Endothelial cell of umbilical vein (primary cell): ENCODE data around the gene TBX18. TPM values are rescaled to one million over a fixed set of nuclear protein-coding genes. Genes with fewer than 3 reads are reported as not detected.

ENCODE experiments used
- BruUV-seq: library from RNA; stranded (reverse); fragments of 400-500 nt; replicated peaks from 2 replicates; lab custom pipeline; 2021; lab: Mats Ljungman, UMichigan
- CTCF ChIA-PET: fragments of 300-600, 350-600 bp; sonication (Branson Sonifier 250); formaldehyde crosslinking; loops from one replicate; lab custom pipeline; 2021; ENCODE audit warnings: antibody characterized with exemption, inconsistent platforms; lab: Charles Lee
- POLR2A ChIA-PET: fragments of 300-600, 350-600 bp; sonication (Branson Sonifier 250); formaldehyde crosslinking; loops from one replicate; lab custom pipeline; 2021; ENCODE audit warnings: antibody characterized with exemption, inconsistent platforms; lab: Charles Lee
- DNase-seq: peaks from one replicate; pipeline ENCODE4 v3.0.0-alpha.2; 2011; ENCODE audit warnings: low read depth, low spot score
- FAIRE-seq: peaks from 2 replicates; lab custom pipeline; 2011; peaks lifted over from hg19 to GRCh38; lab: Jason Lieb, UNC
- H2AFZ ChIP-seq: 2 replicates; pipeline ENCODE4 v1.6.0; 2012; ENCODE audit warnings: low read depth, low read length, control low read depth, inconsistent platforms
- H3K27ac ChIP-seq: 2 replicates; pipeline ENCODE4 v1.5.1; 2011; ENCODE audit warnings: low read depth, mild to moderate bottlenecking, control low read depth, low read length, moderate library complexity; ENCODE audit not compliant: insufficient read depth
- H3K27me3 ChIP-seq, 2 experiments: 2 replicates each; pipeline versions ENCODE4 v1.6.0 to v1.6.1; 2011; ENCODE audit warnings: low read length in 2 of 2, mixed read lengths in 1 of 2; ENCODE audit not compliant: control insufficient read depth in 2 of 2, insufficient read depth in 2 of 2
- H3K36me3 ChIP-seq, 2 experiments: 2 replicates in 1 of 2; 3 replicates in 1 of 2; pipeline ENCODE4 v1.5.1; 2011; ENCODE audit warnings: low read length in 2 of 2, mild to moderate bottlenecking in 1 of 2, moderate library complexity in 1 of 2; ENCODE audit not compliant: control insufficient read depth in 2 of 2, insufficient read depth in 2 of 2; ENCODE audit errors: extremely low read depth in 1 of 2
- H3K4me1 ChIP-seq: 3 replicates; pipeline ENCODE4 v1.5.1; 2011; ENCODE audit warnings: mild to moderate bottlenecking, low read length; ENCODE audit not compliant: control insufficient read depth, insufficient read depth; ENCODE audit errors: extremely low read depth
- H3K4me2 ChIP-seq: 2 replicates; pipeline ENCODE4 v1.6.1; 2011; ENCODE audit warnings: low read length, control low read depth, mixed read lengths; ENCODE audit not compliant: insufficient read depth
- H3K4me3 ChIP-seq, 3 experiments: fragments of 200-600 bp in 1 of 3; sonication (generic), shearing (Covaris generic) in 1 of 3; replicated peaks in 1 of 3; 2 replicates each; pipeline ENCODE4 v1.5.1; 2011 to 2016; ENCODE audit warnings: control low read depth in 3 of 3, low read length in 3 of 3, mild to moderate bottlenecking in 2 of 3, inconsistent platforms in 1 of 3, low read depth in 1 of 3, moderate library complexity in 1 of 3; ENCODE audit not compliant: insufficient read depth in 1 of 3
- H3K79me2 ChIP-seq: 2 replicates; pipeline ENCODE4 v1.6.0; 2012; ENCODE audit warnings: low read length, inconsistent platforms; ENCODE audit not compliant: control insufficient read depth, insufficient read depth
- H3K9ac ChIP-seq: replicated peaks from 2 replicates; pipeline ENCODE3; 2011; ENCODE audit warnings: low read length, control low read depth; ENCODE audit not compliant: insufficient read depth; ENCODE audit errors: extremely low read depth
- H3K9me1 ChIP-seq: replicated peaks from 3 replicates; pipeline ENCODE4 v1.6.0; 2011; ENCODE audit warnings: mild to moderate bottlenecking, low read length; ENCODE audit not compliant: control insufficient read depth, insufficient read depth; ENCODE audit errors: extremely low read depth
- H3K9me3 ChIP-seq: replicated peaks from 2 replicates; pipeline ENCODE4 v1.5.1; 2012; ENCODE audit warnings: low read length, inconsistent platforms; ENCODE audit not compliant: control insufficient read depth, insufficient read depth
- H4K20me1 ChIP-seq: replicated peaks from 2 replicates; pipeline ENCODE3; 2011; ENCODE audit warnings: mild to moderate bottlenecking, low read length; ENCODE audit not compliant: control insufficient read depth, insufficient read depth; ENCODE audit errors: extremely low read depth
- EZH2 ChIP-seq: IDR thresholded peaks from 2 replicates; pipeline ENCODE4 v1.6.1; 2012; ENCODE audit warnings: borderline replicate concordance, low read depth, mild to moderate bottlenecking, moderate library complexity, low read length, inconsistent platforms; ENCODE audit not compliant: severe bottlenecking
- MYC ChIP-seq: IDR thresholded peaks from one replicate; pipeline ENCODE4 v1.6.1; 2011; ENCODE audit warnings: mild to moderate bottlenecking, low read depth, low read length
- POLR2AphosphoS5 ChIP-seq: IDR thresholded peaks from 2 replicates; pipeline ENCODE4 v1.6.1; 2012; ENCODE audit warnings: low read depth, mild to moderate bottlenecking, control low read depth, low read length, moderate library complexity; ENCODE audit not compliant: insufficient read depth
- dilution Hi-C: fragments of 300-500 bp; cut with MboI; formaldehyde crosslinking; loops from one replicate; pipeline ENCODE4 v1.15.0; 2019; ENCODE audit warnings: low sequenced_read_pairs; ENCODE audit not compliant: extremely low pct_ligation_motif_present
- intact Hi-C: fragments of 100-400 bp; cut with micrococcal nuclease; formaldehyde crosslinking; loops from one replicate; pipeline ENCODE4 v1.10.0; 2022
- polyA plus RNA-seq, 4 experiments: library from polyadenylated mRNA; depleted of rRNA in 3 of 4; stranded (reverse) in 3 of 4; unstranded in 1 of 4; fragments of >200 nt; gene quantifications; 2 replicates each; pipeline versions ENCODE4 v1.2.1 to v1.2.3, GENCODE V29; 2011 to 2012; ENCODE audit warnings: missing spikeins in 1 of 4
- total RNA-seq: library from RNA; stranded (reverse); gene quantifications from 2 replicates; pipeline ENCODE4 v1.2.3, GENCODE V29; 2021
- TF ChIP-seq, protein P1 (sequence below): IDR thresholded peaks from 2 replicates; pipeline ENCODE4 v1.6.1; 2011; ENCODE audit not compliant: insufficient read depth, insufficient read length

The TBX18 gene
- total and polyA plus RNA-seq, 2 donors (not counting 3 experiments of a cell fraction or from before 2014, with no cell fraction given): 28.4 to 60.5 TPM

DNA sequence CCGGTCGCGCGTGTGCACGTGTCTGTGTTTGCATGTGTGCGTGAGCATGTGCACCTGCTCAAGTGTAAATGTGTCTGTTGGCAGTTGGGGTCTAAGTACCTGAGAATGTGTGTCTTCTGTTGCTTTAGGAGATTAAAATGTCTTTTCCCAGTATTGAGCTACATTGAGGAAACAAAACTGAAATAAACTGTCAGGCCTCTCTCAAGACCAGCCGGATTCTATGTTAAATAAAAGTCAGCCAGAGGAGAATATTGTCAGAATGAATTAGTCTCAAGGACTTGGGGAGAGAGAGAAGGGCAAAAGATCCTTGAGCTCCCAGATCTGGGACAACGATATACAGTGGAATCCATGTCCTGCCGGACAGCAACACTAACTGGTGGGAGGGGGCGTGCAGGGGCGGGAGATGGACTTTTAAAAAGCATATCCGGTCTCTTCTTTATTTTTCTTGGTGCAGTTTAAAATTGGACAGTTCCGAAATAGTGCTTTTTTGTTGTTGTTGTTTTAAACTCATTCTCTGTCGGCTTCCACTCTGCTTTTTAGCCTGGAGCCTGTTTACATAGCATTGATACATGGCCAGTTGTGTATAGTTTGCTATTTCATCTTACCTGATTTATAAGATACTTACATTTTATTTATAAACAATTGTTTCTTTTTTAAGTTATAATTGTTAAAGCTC is 3.3 kb upstream of the TBX18 start:
- H3K27me3 ChIP-seq: peaks cover 42 to 69% of the 10 kb centered on the region in 2 experiments

DNA sequence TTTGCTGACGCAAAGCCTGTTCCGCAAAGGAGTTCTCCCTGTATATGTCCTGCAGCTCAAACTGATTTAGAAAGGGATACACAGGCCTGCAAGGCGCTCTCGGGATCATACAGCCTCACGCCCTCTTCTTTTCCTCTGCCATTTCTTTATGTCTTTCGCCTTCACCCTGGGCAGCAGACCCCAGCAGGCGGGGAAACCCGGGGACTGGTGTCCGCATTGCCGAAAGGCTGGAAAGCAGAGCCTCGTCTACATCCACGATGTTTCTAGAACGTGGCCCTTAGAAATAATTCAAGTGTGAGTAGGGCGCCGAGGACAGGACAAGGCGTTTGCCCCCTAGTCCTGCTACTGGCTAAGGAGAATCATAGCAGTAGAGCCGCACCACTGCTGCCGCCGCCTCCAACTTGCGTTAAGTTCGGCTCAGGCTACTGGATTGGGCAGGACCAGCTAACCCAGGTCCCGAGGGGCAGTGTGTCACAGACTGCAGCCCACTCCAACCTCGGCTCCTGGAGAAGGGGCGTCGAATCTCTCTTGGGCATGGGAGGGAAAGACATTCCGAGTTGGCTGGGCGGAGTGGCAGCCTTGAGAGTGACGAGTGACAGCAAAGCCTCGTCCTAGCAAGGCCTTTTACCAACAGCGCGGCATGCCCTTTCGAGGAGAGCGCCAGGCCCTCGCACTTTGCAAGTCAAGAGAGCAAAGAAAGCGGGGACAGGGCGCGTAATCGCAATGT is 2.6 kb upstream of the TBX18 start:
- Histone ChIP-seq H3K4me2 (no peak overlapping the region), H3K9me3 (no peaks in the 10 kb centered on the region), H3K27me3 (peaks cover 36 to 62% of the 10 kb centered on the region in 2 experiments), H3K9ac (no peak overlapping the region), H3K4me3 (no peak overlapping the region), H3K4me1 (peaks cover 12% of the 10 kb centered on the region), H3K9me1 (no peaks in the 10 kb centered on the region), H3K27ac (no peak overlapping the region), H4K20me1 (no peaks in the 10 kb centered on the region), H3K36me3 (no peaks in the 10 kb centered on the region), H2AFZ (no peak overlapping the region), H3K79me2 (peaks cover 18% of the 10 kb centered on the region)
- BruUV-seq: no TSS peak
- DNase-seq: no peak
- FAIRE-seq: no peak
- dilution Hi-C loops: no loop called here
- intact Hi-C loops: loop anchor here (10.0 kb wide), 2 partner anchors 638 to 908 kb away; no protein-coding TSS in a partner anchor
- CTCF ChIA-PET: interaction anchor here (0.8 to 5.5 kb wide), 5 partner anchors 7 to 483 kb away, joined by 3 to 70 read pairs (median 4); no protein-coding TSS in a partner anchor
- no peak for TF ChIP-seq MYC
- peak; percentile 95 for TF ChIP-seq EZH2
- POLR2A ChIA-PET: interaction anchor here (0.7 kb wide), 1 partner anchor 212 kb away, joined by 3 read pairs; no protein-coding TSS in a partner anchor

More for the DNA sequence above, 3.3 kb upstream of the TBX18 start:
- Histone ChIP-seq H3K4me2 (no peak overlapping the region), H2AFZ (no peak overlapping the region), H3K4me1 (peaks cover 11% of the 10 kb centered on the region), H4K20me1 (no peaks in the 10 kb centered on the region), H3K9me3 (no peaks in the 10 kb centered on the region), H3K9me1 (no peaks in the 10 kb centered on the region), H3K27ac (no peak overlapping the region), H3K9ac (no peak overlapping the region), H3K4me3 (no peak overlapping the region), H3K79me2 (peaks cover 11% of the 10 kb centered on the region), H3K36me3 (no peaks in the 10 kb centered on the region)
- dilution Hi-C loops (no loop called here), intact Hi-C loops (loop anchor here (10.0 kb wide), 2 partner anchors 637 to 907 kb away; no protein-coding TSS in a partner anchor)
- CTCF ChIA-PET: interaction anchor here (0.8 to 13.2 kb wide), 6 partner anchors 339 to 484 kb away, joined by 3 to 170 read pairs (median 3); no protein-coding TSS in a partner anchor
- DNase-seq (no peak), FAIRE-seq (no peak)
- POLR2A ChIA-PET: no interaction called here
- TF ChIP-seq, protein P1, sequence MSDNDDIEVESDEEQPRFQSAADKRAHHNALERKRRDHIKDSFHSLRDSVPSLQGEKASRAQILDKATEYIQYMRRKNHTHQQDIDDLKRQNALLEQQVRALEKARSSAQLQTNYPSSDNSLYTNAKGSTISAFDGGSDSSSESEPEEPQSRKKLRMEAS: peak; percentile 6
- no peak for TF ChIP-seq POLR2AphosphoS5
- BruUV-seq: no TSS peak
